Trophoblast cell (in vitro differentiated cells and primary cell): ENCODE measurements around the gene OR8H2. TPM values are rescaled to one million over a fixed set of nuclear protein-coding genes. Genes with fewer than 3 reads are reported as not detected.
"Not testable (repeated sequence)": the region's sequence is repeated elsewhere in the genome, so short reads cannot be mapped to it uniquely, and the experiment has no call there.

Source experiments
- DNase-seq, 2 donors: peaks; one replicate each; pipeline ENCODE4 v3.0.0-alpha.2; 2016
- H2AFZ ChIP-seq: 2 replicates; pipeline ENCODE4 v1.6.1; 2013; ENCODE audit warnings: low read length, moderate library complexity, mild to moderate bottlenecking; ENCODE audit not compliant: insufficient read depth, poor library complexity
- H2AK5ac ChIP-seq: 2 replicates; pipeline ENCODE4 v1.6.1; 2013; ENCODE audit warnings: mild to moderate bottlenecking, low read length
- H2BK120ac ChIP-seq: 2 replicates; pipeline ENCODE4 v1.6.1; 2013; ENCODE audit warnings: low read length, mild to moderate bottlenecking, moderate library complexity; ENCODE audit not compliant: insufficient read depth, poor library complexity
- H2BK12ac ChIP-seq: 2 replicates; pipeline ENCODE4 v1.6.1; 2013; ENCODE audit warnings: mild to moderate bottlenecking, low read length, moderate library complexity
- H2BK5ac ChIP-seq: 2 replicates; pipeline ENCODE4 v1.6.1; 2013; ENCODE audit warnings: low read length, low read depth, moderate library complexity, mild to moderate bottlenecking; ENCODE audit not compliant: poor library complexity
- H3K14ac ChIP-seq: 2 replicates; pipeline ENCODE4 v1.6.1; 2013; ENCODE audit warnings: mild to moderate bottlenecking, low read length
- H3K18ac ChIP-seq: 2 replicates; pipeline ENCODE4 v1.6.1; 2013; ENCODE audit warnings: mild to moderate bottlenecking, low read length
- H3K23ac ChIP-seq: 2 replicates; pipeline ENCODE4 v1.6.1; 2013; ENCODE audit warnings: low read length
- H3K27ac ChIP-seq: 2 replicates; pipeline ENCODE4 v1.5.1; 2013; ENCODE audit warnings: low read depth, mild to moderate bottlenecking, inconsistent platforms, low read length, moderate library complexity
- H3K27me3 ChIP-seq: 2 replicates; pipeline ENCODE4 v1.6.1; 2013; ENCODE audit warnings: inconsistent platforms, mild to moderate bottlenecking, low read length, moderate library complexity; ENCODE audit not compliant: insufficient read depth
- H3K36me3 ChIP-seq, 2 experiments: 1 replicate in 1 of 2; 2 replicates in 1 of 2; pipeline ENCODE4 v1.6.1; 2013; ENCODE audit warnings: low read length in 2 of 2, mild to moderate bottlenecking in 2 of 2, moderate library complexity in 1 of 2; ENCODE audit not compliant: insufficient read depth in 2 of 2, control insufficient read depth in 1 of 2
- H3K4ac ChIP-seq: 2 replicates; pipeline ENCODE4 v1.6.1; 2013; ENCODE audit warnings: low read depth, mild to moderate bottlenecking, low read length, moderate library complexity
- H3K4me1 ChIP-seq, 2 experiments: 1 replicate in 1 of 2; 2 replicates in 1 of 2; pipeline ENCODE4 v1.6.1; 2013; ENCODE audit warnings: low read length in 2 of 2, mild to moderate bottlenecking in 2 of 2, moderate library complexity in 1 of 2; ENCODE audit not compliant: insufficient read depth in 2 of 2, control insufficient read depth in 1 of 2
- H3K4me2 ChIP-seq: 2 replicates; pipeline ENCODE4 v1.6.1; 2013; ENCODE audit warnings: inconsistent platforms, mild to moderate bottlenecking, low read length, moderate library complexity
- H3K4me3 ChIP-seq: 2 replicates; pipeline ENCODE4 v1.5.1; 2013; ENCODE audit warnings: mild to moderate bottlenecking, low read depth, low read length, inconsistent platforms
- H3K79me1 ChIP-seq: one replicate; pipeline ENCODE4 v1.6.1; 2013; ENCODE audit warnings: low read length
- H3K79me2 ChIP-seq: 2 replicates; pipeline ENCODE4 v1.6.1; 2013; ENCODE audit warnings: low read length, mild to moderate bottlenecking; ENCODE audit not compliant: control insufficient read depth, insufficient read depth, poor library complexity
- H3K9ac ChIP-seq: 2 replicates; pipeline ENCODE4 v1.6.1; 2013; ENCODE audit warnings: mild to moderate bottlenecking, low read length
- H3K9me3 ChIP-seq: 2 replicates; pipeline ENCODE4 v1.6.1; 2013; ENCODE audit warnings: low read depth, mild to moderate bottlenecking, control low read depth, inconsistent platforms, low read length; ENCODE audit not compliant: insufficient read depth
- H4K12ac ChIP-seq: 2 replicates; pipeline ENCODE4 v1.6.1; 2013; ENCODE audit warnings: low read depth, mild to moderate bottlenecking, low read length, moderate library complexity
- H4K8ac ChIP-seq: 2 replicates; pipeline ENCODE4 v1.6.1; 2013; ENCODE audit warnings: low read depth, mild to moderate bottlenecking, low read length, moderate library complexity
- H4K91ac ChIP-seq: one replicate; pipeline ENCODE4 v1.6.1; 2013; ENCODE audit warnings: low read depth, mild to moderate bottlenecking, low read length, moderate library complexity
- WGBS: extraction: QIAGEN DNeasy Blood & Tissue Kit; methylation state at CpG from one replicate; pipeline ENCODE4 v1.1.7; 2013; ENCODE audit warnings: missing lambda C conversion rate; ENCODE audit not compliant: insufficient read length, insufficient coverage; ENCODE audit errors: extremely low coverage; 5-methylcytosine and 5-hydroxymethylcytosine counted together
- polyA plus RNA-seq: library from polyadenylated mRNA; stranded (reverse); fragments of 200-250 nt; gene quantifications from 2 replicates; pipeline ENCODE4 v1.2.3, GENCODE V29; 2013

Gene OR8H2, protein sequence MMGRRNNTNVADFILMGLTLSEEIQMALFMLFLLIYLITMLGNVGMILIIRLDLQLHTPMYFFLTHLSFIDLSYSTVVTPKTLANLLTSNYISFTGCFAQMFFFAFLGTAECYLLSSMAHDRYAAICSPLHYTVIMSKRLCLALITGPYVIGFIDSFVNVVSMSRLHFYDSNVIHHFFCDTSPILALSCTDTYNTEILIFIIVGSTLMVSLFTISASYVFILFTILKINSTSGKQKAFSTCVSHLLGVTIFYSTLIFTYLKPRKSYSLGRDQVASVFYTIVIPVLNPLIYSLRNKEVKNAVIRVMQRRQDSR
- polyA plus RNA-seq = not detected in 2 replicates

DNA sequence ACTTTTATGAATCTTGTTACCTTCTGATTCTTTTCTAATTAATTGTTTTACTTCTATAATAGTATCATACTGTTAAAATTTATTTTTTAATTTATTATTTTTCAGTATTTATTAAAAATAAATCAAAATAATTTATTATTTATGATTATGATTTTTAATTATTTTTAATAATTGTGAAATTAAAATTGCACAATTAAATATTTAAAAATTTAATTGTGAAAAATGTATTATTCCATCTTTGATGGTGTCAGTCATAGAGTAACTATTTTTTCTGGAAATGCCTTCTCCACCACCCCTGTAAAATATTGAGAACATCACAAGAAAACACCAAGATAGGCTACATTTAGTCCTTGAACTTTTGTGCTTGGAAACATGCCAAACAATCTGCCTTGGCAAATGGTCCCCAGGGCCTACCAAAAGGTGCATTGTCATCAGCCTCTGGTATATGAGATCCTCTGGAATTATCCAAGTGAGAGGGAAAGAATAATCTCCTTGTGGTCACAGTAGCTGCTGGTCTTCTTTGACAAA, at the start of gene OR8H2:
Gene OR8H2, plus strand, starts transcription at position 478 of the 528 bp plus-strand sequence. CDS start 1,356 bp downstream, outside the sequence.
- Histone ChIP-seq H2BK5ac (no peak within 1 kb of the TSS), H2AFZ (no peak within 1 kb of the TSS), H4K91ac (no peak within 1 kb of the TSS), H3K4me1 (no peaks in the 10 kb centered on the region), H2AK5ac (no peak within 1 kb of the TSS), H3K9me3 (no peaks in the 10 kb centered on the region), H3K4ac (no peak within 1 kb of the TSS), H2BK12ac (no peak within 1 kb of the TSS), H4K8ac (no peak within 1 kb of the TSS), H3K18ac (no peak within 1 kb of the TSS), H3K36me3 (no peaks in the 10 kb centered on the region), H3K4me3 (no peak within 1 kb of the TSS), H3K14ac (no peak within 1 kb of the TSS), H3K23ac (no peak within 1 kb of the TSS), H3K79me2 (no peaks in the 10 kb centered on the region), H3K27ac (no peak within 1 kb of the TSS), H3K9ac (no peak within 1 kb of the TSS), H3K4me2 (no peak within 1 kb of the TSS), H2BK120ac (no peak within 1 kb of the TSS), H3K79me1 (no peaks in the 10 kb centered on the region), H3K27me3 (no peaks in the 10 kb centered on the region), H4K12ac (no peak within 1 kb of the TSS)
- no peak for DNase-seq

DNA sequence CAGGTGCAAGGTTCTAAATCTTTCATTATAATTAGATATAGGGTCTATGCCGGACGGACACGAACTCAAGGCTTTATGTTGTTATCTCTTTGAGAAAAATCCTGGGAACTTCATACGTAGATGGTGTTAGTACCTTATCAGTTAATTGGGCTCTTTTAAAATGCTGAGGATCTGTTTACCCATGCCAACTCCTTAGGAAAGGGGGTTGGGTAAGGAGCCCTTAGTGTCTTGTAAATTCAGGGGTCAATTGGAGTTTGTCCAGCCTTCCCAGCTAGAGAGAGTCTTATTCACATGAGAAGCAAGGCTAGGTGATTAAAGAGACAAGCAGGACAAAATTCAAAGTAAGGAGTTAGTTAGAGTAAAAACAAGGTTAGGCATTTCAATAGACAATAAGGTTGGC, 47.1 kb upstream of the OR8H2 start:
- H3K9ac ChIP-seq, H3K4ac ChIP-seq, H2AFZ ChIP-seq, H2BK5ac ChIP-seq, H2BK12ac ChIP-seq, H3K23ac ChIP-seq, H3K4me1 ChIP-seq, H2BK120ac ChIP-seq, H3K27me3 ChIP-seq, H3K79me2 ChIP-seq, H3K14ac ChIP-seq, DNase-seq, H3K27ac ChIP-seq, H3K4me2 ChIP-seq, H4K8ac ChIP-seq, H3K4me3 ChIP-seq, H3K18ac ChIP-seq, H2AK5ac ChIP-seq, H3K9me3 ChIP-seq, H3K79me1 ChIP-seq, H4K91ac ChIP-seq, H4K12ac ChIP-seq, H3K36me3 ChIP-seq: not testable (repeated sequence)
- no CpG with 5 or more reads among the region's 4 CpGs for WGBS

DNA sequence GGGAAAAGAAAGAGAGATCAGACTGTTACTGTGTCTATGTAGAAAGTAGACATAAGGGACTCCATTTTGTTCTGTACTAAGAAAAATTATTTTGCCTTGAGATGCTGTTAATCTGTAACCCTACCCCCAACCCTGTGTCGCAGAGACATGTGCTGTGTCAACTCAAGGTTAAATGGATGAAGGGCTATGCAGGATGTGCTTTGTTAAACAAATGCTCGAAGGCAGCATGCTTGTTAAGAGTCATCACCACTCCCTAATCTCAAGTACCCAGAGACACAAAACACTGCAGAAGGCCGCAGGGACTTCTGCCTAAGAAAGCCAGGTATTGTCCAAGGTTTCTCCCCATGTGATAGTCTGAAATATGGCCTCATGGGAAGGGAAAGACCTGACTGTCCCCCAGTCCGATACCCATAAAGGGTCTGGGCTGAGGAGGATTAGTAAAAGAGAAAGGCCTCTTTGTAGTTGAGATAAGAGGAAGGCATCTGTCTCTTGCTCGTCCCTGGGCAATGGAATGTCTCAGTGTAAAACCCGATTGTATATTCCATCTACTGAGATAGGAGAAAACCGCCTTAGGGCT, 45.7 kb upstream of the OR8H2 start:
- H3K23ac ChIP-seq, H3K79me1 ChIP-seq, H3K4me2 ChIP-seq, H3K14ac ChIP-seq, H4K8ac ChIP-seq, H3K27me3 ChIP-seq, H3K18ac ChIP-seq, H2BK5ac ChIP-seq, H4K91ac ChIP-seq, H3K9ac ChIP-seq, H3K79me2 ChIP-seq, H2BK12ac ChIP-seq, H2AK5ac ChIP-seq, H3K36me3 ChIP-seq, H3K27ac ChIP-seq, H4K12ac ChIP-seq, H3K4me3 ChIP-seq, H2BK120ac ChIP-seq, DNase-seq, H2AFZ ChIP-seq, H3K4ac ChIP-seq, H3K9me3 ChIP-seq, H3K4me1 ChIP-seq: not testable (repeated sequence)
- WGBS = no CpG with 5 or more reads among the region's 7 CpGs

DNA sequence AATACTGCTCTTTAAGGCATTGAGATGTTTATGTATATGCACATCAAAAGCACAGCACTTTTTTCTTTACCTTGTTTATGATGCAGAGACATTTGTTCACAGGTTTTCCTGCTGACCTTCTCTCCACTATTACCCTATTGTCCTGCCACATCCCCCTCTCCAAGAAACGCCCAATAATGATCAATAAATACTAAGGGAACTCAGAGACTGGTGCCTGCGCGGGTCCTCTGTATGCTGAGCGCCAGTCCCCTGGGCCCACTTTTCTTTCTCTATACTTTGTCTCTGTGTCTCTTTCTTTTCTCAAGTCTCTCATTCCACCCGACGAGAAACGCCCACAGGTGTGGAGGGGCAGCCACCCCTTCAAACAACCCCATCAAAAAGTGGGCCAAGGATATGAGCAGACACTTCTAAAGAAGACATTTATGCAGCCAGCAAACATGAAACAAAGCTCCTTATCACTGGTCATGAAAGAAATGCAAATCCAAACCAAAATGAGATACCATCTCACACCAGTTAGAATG, 45.2 kb upstream of the OR8H2 start:
- not testable (repeated sequence) for H3K14ac ChIP-seq, H3K79me1 ChIP-seq, H2BK12ac ChIP-seq, H3K23ac ChIP-seq, H3K9ac ChIP-seq, H3K27me3 ChIP-seq, H3K4ac ChIP-seq, H4K8ac ChIP-seq, H3K4me1 ChIP-seq, H3K9me3 ChIP-seq, DNase-seq, H4K12ac ChIP-seq, H3K18ac ChIP-seq, H3K36me3 ChIP-seq, H3K27ac ChIP-seq, H2AFZ ChIP-seq, H3K4me2 ChIP-seq, H2AK5ac ChIP-seq, H2BK120ac ChIP-seq, H3K4me3 ChIP-seq, H4K91ac ChIP-seq, H2BK5ac ChIP-seq, H3K79me2 ChIP-seq
- no CpG with 5 or more reads among the region's 7 CpGs for WGBS
